Hematopoietic multipotent progenitor cell treated with erythropoietin and hydrocortisone succinate and interleukin-3 and kit ligand, for 17 days (in vitro differentiated cells): ENCODE results near the gene ATE1.
"Not testable (repeated sequence)": the region's sequence is repeated elsewhere in the genome, so short reads cannot be mapped to it uniquely, and the experiment has no call there.

Source experiments
- DNase-seq: peaks from one replicate; pipeline ENCODE4 v3.0.0-alpha.2; 2015; ENCODE audit warnings: low spot score

The ATE1 gene

DNA sequence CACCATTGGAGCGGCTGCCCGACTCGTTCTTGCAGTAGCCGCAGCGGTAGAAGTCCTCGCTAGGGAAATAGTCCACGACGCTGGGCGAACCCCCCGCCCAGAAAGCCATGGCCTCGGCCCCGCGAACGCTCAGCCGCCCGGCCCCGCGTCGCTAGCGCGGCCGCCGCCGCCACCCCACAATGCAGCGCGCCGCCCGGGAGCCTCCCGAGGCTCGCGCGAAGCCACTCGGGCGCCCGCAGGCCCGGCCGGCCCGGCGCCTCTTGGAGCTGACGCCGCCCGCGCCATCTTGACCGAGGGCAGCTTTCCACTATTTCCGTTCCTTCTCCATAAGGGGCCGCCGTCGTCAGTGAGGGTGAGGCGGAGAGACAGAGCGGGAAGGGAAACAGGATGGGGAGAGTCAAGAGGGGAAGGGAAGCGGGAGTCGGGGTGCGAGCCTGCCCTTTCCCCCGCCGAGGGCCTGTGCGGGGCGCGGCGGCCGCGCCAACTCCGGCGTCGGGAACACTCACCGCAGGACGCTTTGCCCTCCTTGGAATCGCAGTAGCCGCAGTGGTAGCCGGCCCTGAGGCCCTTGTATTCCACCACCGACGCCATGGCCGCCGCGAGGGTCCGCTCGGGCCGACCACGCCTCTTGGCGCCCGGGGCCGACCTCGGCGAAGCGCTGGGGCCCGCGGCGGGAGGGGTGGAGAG, at the start of gene ATE1:
Gene ATE1, minus strand, starts transcription at position 191 of the 687 bp plus-strand sequence. Its CDS starts 82 bp downstream, at position 109.
- DNase-seq: peak; percentile 80

DNA sequence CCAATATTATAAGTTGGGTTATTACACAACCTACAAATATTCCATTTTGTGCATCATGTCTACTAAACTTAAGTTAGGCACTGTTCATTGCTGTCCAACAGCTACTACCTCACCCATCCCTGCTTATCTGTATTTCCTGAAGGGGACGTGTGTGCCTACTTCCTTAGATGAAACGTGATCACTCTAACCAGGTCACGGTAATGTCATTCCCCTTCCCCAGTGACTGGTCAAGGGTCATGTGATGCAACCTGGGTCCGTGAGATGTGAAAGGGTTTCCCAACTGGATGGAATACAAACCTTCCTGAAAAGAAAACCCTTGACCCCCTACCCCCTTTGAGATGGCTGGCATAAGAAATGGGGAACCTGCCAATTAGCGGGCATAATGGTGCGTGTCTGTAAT, 48.8 kb upstream of the ATE1 start:
- no peak for DNase-seq

DNA sequence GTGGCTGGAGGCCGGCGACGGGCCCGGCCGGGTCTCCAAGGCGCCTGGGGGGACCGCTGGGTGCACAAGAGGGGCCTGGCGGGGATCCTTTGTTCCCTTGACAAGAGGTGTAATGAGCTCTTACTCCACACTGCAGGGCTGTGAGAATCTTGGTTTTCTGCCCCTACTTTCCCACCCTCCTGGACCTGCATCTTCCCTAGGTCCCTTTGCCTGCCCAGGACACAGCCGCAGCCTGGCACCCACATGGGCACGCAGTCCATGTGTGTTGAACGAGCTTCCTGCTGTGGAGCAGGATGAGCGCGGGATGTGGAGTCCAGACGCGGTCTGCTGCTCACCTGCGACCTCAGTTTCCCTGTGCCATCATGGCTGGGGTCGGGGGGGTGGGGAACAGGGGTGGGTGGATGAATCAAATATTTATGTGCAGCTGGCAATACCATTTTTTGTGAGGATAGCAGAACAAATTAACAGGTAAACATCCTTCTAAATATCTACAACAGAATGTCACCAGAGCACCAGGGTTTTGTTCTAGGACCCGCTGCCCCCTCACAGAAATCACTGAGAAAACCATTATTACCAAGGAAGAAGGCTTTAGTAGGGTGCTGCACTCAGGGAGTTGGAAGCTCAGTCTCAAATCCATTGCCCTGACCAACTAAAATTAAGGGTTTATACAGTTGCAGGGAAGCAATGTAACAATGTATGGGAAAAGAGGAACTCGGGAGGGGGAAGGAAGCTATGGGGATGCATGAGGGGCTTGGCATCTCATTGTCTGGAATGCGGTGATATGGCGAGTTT, 47.7 kb upstream of the ATE1 start:
- DNase-seq: no peak

DNA sequence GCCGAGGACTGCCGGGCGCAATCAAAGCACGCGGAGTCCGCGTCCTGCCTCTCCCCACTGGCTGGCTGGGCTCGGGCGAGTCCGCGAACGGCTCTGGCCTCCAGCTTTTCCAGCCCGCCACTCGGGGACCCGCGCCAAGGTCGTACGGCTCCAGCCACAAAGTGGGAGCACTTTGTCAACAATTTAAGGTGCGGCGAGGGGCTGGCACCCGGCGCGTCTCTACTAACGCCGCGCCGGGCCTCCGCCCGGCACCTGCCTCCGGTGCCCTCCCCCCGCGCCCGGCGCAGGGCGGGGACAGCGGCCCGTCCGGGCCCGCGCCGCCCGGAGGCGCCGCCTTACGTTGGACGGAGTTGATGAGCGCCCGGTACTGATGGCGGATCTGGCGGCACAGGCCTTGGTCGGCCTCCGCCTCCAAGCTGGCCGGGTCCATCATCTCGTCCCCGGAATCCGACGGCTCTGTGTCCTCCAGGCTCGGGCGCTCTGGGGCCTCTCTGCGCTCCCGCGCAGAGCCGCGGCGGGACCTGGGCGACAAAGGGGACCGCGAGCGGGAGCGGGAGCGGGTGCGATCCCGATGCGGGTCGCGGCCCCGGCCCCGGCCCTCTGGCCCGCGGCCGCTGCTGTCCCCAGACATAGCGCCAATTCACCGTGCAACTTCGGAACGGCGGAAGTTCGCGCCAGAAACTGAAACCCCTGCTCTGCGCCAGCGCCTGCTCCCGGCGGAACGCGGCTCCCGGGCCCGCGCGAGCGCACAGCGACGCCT, 46.9 kb upstream of the ATE1 start, which contains the start of gene NSMCE4A:
Gene NSMCE4A, minus strand, starts transcription at position 683 of the 760 bp plus-strand sequence. Its CDS starts 52 bp downstream, at position 631.
- peak; percentile 33 for DNase-seq

DNA sequence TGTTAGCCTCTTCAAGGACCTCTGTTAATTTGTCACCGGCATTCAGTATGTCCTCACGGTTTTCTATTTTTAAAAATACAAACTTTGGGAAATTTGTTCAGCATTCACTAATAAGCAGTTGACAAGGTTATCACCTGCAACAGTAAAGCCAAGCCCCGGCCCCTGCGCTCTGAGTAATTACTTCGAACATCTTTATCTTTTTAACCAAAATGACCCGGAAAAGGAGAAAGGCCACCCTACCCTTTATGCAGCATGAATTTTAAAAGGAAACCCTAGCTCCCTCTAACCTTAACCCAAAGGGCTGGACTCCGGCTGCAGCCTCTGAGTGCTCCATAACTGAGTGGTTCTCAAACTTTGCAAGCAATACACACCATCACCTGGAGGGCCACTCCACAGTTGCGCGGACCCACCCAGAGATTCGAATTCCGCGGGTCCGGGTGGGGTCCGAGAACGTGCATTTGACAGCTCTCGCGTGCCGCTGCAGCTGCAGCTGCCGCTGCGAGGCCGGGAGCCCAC, 46.2 kb upstream of the ATE1 start:
- peak; percentile 10 for DNase-seq

DNA sequence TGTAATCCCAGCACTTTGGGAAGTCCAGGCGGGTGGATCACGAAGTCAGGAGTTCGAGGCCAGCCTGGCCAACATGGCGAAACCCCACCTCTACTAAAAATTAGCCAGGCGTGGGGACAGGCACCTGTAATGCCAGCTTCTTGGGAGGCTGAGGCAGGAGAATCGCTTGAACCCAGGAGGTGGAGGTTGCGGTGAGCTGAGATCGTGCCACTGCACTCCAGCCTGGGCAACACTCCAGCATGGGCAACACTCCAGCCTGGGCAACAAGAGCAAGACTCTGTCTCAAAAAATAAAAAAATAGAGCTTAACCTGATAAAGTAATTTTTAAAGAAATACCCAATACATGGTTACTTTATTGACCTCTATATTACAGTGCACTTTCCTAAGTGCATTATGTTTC, 41.3 kb upstream of the ATE1 start:
- not testable (repeated sequence) for DNase-seq

DNA sequence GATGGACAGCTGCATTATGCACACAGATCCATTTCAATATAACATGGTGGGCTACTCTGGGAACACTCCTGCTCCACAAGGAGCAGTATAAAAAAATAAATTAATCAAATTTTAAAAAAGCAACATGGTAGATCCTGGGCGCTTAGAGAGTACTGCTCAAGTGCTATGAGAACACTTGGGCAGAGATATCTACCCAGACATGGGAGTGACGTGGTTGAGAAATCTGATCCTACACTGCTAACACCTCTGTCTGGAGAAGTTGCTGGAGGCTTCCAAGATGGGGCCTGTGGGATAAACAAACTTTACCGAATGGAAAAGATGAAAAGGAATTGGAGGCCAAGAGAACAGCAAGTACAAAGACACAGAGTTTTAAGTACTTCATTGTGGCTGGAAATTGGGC, 38.2 kb upstream of the ATE1 start:
- no peak for DNase-seq

DNA sequence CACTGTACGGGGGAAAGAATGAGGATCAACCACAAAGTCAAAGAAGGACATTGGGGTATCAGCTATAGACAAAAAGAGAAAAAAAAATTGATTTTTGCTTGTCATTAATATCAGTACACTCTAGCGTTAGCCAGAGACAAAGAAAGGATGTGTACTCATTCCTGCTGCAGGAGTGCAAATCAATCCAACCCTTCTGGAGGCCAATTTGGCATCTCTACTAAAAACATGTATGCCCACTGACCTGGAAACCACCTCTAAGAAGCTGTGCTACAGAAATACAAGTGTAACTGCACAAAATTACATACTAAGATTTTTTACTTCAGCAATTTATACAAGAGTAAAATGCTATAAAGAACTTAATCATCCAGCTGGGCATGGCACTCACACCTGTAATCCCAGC, 33.6 kb upstream of the ATE1 start:
- no peak for DNase-seq

DNA sequence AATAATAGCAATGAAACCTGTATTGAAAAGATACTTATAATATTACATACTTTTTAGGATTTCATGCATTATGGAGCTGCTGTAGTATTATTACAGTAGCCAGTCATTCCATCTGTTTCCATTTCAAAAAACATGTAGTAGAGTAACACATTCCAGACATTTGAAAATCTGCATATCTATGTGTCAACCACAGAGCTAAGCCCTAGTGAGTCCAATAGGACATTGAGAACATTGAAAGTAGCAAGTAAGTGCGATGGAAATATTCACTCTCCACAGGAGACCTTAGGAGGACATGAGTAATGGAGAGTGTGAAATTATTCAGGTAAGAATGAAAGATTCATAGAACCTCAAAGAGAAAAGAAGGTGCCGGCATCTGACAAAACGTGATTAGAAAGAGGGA, 31.8 kb upstream of the ATE1 start:
- no peak for DNase-seq

DNA sequence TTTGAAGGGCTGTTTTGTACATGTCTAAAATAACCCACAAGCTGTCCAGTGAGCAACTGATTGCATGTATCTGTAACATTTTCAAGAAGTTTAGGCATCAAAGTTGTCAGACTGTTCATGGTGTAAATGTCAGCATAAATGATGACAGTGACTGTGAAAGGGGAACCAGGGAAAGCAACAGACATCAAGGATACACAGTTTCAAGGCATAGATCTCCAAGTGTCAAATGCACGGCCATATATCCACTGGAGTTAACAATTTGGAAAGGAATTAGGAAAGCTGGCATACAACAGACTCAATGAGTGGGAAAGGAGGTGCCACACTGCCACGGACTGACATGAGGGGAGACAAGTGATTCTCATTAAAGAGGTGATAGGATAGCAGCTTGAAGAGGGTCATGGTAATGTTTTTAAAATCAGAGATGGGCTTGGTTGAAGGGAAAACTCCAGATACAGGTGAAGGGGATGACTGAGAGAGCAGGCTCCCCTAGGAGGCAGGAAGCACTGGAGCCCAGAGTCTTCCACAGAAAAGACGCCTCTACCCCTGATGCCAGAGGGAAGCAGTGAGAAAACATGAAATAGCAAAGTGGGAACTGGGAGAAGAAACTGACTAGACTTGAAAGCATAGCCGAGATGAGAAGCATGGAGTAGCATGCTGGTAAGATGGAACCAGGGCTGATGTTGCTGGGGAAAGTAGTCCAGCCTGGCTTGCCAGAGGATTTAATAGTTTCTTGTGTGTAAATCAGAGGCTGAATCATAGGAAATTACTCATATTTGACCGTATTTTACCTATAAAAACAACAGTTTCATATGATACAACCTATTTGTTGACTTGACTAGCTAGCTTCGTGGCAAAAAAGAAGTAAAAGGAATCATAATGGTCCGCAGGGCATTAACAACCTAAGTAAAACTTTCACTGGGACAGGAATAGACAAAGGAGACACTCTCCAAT, 28.6 kb upstream of the ATE1 start:
- DNase-seq: no peak

DNA sequence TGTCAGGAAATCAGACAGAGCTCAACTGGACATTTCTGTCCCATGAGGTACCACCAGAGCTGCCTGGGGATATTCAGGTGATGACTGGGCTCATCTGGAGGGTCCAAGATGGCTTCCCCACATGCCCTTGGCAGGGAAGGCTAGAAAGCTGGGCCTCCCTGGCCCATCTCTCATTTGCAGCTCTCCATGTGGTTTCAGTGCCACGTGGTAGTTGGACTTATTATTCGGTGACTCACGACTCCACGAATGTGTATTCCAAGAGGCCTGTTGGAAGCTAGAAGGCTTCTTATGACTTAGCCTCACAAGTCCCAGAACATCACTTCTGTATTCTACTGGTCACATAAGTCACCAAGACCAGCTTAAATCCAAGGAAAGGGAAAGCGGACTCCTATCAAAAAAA, 24.4 kb upstream of the ATE1 start:
- no peak for DNase-seq

DNA sequence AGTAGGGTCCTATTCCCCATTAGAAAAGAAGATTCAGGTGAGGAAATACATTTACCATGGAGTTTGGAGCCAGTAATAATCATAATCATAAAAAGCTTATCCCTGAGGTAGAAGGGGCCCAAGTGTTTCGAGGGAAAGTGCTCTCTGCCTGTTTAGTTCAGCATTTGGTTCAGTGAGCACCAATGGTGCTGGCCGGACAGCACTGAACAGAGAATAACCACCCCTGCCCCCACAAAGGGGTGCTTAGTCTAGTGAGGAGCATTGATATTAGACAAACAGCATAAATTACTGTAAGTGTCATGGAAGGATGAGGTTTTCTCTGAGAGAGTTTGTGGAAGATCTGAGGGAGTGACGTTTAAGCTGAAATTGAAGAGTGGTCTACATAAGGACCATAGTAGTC, 21.6 kb upstream of the ATE1 start:
- no peak for DNase-seq

DNA sequence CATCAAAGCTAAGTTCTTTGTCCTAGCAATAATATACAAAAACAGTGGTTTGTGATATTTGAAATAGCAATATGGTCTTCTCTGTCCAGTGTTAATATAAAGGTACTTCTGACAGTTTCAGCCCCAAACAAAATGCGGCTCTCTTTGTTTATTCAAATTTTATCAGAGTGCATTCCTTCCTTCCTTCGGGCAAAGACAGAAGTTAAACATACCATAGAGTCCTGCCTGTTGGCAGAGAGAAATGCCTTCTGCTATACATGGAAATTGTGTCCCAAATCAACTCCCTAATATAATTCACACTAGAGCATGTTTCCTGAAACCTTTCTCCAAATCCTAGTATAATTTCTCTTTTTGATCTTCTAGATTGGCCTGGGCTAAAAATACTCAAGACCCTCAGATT, 21.2 kb upstream of the ATE1 start:
- no peak for DNase-seq

DNA sequence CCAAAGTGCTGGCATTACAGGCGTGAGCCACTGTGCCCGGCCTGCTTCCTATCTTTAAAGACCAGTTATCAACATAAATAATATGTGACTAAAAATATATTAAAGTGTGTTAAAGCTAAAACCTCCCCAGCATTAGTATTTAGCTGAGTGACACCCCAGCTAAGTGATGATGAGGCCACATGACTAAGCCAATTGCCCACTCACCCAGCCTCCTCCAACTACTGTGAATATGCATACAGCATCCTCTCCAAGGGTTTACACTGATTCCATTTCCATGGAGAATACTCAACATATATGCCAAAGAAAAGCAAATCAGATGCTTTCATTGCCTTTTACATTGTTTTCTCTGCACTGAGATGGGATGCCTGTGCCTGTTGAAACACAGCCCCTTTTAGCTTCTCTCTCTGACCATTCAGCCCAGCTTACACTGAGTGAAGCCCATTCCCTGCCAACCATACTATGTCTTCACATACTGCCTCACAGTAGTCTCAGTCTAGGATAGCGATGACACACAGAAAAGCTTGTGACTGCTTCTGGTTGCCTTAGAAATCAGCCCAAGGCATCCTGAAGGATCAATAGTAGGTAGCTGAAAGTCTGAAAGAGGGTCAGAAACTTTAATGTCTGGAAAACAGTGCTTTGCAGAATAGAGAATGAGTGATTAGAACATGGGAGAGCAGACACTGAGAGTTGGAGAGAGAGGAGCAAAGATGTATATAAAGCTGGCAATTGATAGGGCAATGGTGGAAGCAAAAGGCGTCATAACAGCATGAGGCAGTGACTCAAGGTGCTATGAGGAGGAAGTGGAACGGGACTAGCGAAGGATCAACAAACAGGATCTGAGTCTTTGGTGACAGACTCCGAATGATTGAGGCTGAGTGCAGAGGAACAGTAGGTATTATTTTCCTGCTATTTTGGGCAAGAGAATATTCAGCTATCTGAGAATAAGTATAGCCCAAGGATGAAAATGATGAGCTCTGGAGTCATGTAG, 19.8 kb upstream of the ATE1 start:
- DNase-seq: no peak

DNA sequence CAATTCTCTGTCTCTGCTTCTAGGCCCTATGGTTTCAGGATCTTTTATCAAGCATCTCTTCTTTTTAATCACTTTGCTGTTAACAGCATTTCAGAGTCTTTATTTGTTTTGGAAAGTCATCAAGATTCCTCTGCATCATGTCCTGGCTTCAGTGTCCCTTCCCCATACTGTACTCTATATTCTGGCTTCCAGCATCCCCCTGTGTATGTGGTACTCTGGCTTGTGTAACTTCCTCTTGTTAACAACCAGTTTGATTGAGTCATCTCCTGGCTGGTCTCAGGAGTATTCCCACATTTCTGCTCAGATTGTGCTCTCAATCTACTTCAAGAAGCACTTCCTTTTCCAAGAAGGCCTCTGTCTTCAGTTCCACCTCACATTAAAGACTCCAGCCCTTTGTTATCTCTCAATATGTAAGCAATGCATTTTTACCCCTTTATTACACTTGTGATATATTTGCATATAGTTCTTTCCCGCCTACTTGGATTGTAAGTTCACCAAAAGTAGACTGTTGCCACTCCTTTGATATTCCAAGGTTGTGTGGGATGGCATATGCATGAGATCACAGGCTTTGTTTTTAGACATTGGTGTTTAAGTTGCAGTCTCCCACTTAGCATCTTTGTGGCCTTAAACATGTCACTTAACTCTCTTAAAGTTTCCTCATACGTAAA, 15.1 kb upstream of the ATE1 start:
- DNase-seq: no peak

DNA sequence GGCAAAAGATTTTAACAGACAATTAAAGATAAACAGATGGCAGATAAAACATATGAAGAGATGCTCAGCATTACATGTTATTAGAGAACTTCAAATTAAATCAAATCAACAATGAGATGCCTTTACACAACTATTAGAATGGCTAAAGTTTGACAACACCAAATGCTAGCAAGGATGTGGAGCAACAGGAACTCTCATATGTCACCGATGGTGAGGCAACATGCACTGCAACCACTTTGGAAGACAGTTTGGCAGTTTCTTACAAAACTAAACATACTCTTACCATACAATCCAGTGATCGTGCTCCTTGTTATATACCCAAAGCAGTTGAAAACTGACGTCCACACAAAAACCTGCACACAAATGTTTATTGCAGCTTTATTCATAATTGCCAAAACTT, 13.7 kb upstream of the ATE1 start:
- DNase-seq: no peak

DNA sequence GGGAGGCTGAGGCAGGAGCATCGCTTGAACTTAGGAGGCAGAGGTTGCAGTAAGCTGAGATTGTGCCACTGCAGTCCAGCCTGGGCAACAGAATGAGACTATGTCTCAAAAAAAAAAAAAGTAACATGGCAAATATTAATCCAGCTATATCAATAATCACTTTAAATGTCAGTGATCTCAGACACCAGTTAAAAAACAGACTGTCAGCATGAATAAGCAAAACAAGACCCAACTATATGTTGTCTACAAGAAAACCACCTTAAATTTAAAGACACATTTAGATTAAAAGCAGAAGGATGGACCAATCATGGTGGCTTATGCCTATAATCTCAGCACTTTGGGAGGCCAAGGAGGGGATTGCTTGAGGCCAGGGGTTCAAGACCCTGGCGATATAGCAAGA, 8.5 kb upstream of the ATE1 start:
- no peak for DNase-seq

DNA sequence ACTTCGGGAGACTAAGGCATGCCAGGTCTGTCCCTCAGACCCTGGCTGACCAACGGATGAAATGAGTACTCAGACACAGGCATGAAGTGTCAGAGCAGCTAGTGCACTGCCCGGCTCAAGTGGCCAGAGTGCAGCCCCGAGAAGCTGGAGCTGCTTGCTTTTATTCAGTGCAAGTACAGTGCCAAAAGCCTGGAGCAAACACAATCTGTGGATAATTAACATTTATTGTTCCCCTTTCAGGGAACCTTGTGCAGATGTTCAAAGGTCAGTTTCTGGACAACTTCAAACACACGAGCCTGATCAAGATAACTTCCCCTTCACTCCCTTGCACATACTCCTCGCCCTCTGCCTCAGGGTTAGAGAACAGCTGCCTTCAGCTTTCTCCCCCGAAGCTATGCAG, 7.9 kb upstream of the ATE1 start:
- no peak for DNase-seq

DNA sequence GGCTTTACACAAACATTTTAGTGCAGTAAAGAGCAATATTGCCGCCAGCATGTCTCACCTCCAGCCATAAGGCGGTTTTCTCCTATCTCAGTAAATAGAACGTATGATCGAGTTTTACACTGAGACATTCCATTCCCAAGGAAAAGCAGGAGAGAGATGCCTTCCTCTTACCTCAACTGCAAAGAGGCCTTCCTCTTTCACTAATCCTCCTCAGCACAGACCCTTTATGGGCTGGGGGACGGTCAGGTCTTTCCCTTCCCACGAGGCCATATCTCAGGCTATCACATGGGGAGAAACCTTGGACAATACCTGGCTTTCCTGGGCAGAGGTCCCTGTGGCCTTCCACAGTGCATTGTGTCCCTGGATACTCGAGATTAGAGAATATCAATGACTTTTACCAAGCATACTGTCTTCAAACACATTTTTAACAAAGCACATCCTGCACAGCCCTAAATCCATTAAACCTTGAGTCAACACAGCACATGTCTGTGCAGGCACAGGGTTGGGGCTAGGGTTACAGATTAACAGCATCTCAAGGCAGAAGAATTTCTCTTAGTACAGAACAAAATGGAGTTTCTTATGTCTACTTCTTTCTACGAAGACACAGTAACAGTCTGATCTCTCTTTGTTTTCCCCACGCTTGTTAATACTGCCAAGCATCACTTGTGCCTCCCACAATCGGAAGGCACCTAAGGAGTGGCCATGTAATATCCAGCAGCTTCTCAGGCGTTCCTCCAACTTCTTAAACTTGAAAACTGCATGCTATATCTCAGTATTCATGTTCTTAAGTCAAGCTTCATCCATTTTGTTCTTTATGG, 2.6 kb upstream of the ATE1 start:
- not testable (repeated sequence) for DNase-seq
